Raji (cell line): Measurements from ENCODE around the gene ARSG.

Source experiments
- POLR2A ChIP-seq: IDR thresholded peaks from 2 replicates; pipeline ENCODE4 v1.6.1; 2011; ENCODE audit warnings: low read depth, low read length, control low read depth; ENCODE audit not compliant: insufficient read depth

Gene ARSG

DNA sequence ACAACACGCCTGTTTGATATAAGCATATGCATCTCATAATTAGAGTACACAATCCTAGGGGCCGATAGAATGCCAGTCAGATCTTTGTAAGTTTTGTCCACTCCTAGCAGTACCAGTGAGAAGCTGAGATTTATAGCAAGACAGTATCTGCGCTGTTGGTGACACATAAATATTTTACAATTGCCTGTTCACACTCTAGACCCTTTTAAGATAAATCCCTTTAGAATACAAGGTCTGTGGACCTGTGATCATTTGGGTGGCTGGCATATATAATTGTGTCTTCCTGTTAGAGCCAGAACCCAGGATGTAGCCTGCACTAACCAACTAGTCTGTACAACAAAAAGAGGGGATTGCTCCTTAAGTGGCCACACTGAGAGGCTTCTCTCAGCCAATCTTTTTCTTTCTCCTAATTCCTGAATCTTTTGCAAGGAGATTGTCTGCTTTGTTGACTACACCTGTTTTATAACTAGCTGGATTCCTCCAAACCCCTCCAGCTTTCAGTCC, 91.3 kb downstream of the ARSG start:
- TF ChIP-seq POLR2A = no peak

DNA sequence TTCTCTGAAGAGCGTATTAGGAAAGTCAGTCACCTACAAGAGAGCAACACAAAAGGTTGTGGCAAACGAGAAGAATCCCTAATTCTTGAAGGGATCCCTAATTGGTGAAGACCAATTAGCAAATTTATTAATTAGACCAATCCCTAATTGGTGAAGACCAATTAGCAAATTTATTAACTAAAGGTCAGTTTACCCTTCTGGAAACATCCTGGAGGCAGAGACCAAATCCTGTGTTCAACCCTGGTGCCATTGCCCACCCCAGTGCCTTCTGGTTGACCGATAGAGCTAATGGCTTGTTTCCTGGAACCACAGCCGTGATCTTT, 91.8 kb downstream of the ARSG start:
- TF ChIP-seq POLR2A = no peak

DNA sequence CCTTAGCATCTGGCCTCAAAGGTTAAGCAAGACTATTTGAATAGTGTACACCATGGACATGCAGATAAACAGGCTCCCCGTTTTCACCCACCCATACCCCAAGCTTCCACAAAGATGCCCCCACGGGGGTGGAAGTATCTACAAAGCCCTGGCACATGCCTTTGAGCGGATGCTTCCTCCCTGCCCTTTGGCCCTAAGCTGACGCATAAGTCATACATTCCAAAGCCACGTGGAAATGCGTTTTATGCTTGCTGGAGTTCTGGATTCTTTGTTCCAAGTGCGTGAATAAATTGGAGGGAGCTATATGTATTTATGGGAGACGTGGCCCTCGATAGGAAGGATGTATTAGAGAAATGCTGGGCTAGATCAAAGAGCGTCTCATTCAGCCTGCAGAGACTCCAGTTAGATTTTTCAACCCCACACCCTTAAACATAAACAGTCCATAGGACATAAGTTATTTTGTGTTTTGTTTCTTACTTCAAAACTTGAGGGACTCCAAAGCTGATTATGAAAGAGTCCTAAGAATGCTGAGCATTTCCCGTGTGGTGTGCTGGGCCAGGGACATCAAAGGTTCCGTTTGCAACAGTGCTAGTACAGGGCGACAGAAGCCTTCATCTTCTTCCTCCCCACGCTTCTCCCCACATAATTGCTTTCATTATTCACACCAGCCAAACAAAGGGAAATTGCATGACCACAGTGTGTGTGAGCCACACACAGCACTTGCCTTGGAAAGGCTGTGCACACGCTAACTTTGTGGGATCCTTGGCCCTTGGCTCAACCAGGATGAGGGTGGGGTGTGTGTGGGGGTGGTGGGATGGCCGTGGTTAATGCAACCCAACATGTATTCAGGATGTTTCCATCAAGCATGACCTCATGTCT, 92.4 kb downstream of the ARSG start:
- TF ChIP-seq POLR2A = no peak

DNA sequence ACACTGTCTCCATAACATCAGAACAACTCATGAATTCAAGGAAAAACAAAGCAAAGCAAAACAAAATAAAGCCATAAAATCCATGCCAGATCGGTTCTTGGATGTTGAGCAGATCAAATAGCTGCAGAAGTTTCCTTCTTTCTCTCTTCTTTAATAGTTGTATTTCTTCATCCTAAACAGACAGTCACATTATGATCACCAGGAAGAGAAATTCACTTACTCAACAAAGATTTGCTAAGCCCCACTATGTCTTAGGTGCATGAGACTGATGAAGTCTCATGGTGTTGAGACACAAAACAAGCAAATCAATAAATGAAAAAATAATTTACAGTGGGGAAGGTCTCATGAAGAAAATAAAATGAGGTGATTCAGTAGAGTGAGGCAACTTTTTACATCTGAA, 93.2 kb downstream of the ARSG start:
- TF ChIP-seq POLR2A = no peak

DNA sequence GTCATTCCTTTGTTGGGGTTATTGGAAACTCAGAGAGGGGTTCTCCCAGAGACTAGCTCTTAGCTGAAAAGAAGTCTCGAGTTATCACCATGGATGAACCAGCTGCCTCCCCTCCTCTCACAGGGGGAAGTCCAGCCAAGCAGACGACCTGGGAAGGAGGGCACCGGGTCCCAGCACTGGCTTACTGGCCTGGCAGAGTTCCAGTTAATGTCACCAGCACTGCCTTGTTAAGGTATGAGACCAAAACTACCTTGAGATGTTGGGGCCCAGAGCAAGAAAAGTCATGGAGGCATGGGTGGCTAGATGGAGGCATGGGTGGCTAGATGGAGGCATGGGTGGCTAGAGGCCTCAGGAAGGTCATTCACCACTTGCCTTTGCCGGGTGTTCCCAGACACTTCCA, 93.6 kb downstream of the ARSG start:
- no peak for TF ChIP-seq POLR2A

DNA sequence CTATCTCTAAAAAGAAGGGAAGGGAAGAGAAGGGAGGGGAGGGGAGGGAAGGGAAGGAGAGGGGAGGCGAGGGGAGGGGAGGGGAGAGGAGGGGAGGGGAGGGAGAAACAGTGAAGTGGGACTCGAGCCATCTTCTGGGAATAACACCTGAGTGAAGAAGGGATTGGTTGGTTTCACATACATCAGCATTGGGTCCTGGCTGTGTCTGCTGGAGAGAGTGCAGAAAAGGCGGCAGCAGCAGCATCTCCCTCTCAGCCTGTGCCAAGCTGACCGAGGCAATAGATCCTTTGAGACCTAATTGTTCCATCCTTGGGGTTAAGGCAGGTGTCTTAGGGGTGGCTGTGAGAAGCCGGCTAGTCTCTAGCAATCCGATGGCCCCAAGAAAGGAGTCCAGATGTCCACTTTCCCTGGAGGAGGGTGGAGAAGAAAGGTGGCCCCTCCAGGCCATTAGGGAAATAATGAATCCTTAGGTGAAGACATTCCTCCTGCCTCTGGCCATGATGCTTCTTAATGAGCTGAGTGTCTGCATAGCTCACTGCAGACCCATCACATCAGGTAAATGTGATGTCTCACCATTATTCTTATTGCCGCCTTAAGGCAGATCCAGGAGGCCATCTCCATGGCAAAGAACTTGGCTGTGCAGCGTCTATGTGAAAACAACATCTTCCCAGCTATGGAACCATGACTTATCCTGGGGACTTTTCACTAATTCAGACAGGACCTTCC, 94.4 kb downstream of the ARSG start:
- no peak for TF ChIP-seq POLR2A

DNA sequence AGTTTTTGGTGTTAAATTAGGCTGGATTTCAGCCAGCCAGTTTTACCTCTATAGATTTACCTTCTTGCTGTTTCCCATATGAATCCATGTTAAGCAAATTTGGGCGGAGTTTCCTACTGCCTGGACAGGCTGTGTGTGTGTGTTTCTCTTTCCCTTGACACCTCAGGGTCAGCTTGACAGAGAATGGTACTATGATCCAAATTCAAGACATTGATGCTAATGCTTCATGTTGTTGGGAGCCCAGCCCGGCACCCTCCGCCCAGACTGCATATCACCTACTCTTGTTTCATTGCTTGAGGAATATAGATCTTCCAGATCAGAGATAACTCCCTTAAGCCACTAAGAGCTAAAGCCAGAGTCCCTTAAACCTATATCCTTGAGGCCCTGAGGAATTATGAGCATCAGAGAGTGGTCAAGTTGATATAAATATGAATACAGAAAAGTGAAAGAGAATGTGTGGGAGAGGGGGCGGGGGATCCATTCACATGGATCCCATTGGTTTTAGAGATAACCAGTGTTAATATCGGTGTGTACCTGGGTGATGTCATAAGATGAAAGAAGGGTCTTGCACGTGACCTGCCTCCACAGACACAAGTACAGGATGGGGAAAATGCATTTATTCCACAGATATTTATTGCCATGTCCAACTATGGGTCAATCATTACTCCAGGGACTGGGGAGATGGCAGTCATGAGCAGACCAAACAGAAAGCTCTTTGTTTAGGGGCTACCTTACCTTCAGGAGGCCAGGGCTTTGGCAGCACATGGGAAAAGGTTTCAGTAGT, 96.3 kb downstream of the ARSG start:
- TF ChIP-seq POLR2A = no peak

DNA sequence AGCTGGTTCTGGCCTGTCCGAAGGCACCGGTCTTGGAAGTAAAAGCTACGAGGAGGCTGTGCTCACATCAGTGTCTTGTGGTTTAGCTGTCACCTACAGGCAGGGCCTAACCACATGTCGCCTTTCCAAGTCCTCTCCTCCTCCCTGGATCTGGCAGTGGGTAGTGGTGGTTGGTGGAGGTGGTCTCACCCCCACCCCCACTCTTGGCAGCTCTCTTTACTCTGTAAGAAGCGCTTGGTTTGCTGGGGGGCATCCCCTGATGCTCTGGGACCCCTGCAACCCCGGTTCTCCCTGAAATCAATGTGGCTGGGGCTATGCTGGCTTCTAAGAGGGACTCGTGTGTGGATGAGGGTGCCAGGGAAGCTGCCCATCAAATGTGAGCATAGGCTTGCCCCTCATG, 97.7 kb downstream of the ARSG start:
- no peak for TF ChIP-seq POLR2A

DNA sequence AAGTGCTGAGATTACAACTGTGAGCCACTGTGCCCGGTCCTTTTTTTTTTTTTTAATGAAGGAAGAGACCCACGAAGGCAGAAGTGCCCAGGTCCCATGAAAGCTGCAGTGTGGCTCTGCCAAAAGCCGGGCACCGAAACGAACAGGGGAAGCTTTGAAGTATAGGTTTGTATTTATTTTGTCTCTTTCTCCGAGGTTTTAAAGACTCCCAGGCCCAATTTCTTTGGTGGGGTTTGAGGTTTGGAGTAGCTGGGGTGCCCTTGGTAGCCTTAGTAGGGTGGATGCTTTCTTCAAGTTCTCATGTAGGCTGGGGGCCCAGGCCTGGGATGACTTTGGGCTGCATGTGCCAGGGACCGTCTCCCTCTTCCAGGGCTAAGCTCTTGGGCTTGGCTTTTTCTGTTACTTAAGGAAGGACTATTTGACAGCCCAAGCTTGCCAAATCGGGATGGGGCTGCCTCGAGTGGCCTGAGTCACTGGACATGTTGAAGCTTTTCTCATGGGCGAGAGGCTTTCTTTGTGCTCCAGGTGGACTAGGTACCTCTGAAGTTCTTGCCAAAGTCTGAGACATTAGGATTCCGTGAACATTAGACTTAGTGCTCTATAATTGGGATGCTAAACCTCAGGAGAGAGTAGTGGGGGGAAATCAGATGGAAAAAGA, 99.7 kb downstream of the ARSG start:
- TF ChIP-seq POLR2A = no peak

DNA sequence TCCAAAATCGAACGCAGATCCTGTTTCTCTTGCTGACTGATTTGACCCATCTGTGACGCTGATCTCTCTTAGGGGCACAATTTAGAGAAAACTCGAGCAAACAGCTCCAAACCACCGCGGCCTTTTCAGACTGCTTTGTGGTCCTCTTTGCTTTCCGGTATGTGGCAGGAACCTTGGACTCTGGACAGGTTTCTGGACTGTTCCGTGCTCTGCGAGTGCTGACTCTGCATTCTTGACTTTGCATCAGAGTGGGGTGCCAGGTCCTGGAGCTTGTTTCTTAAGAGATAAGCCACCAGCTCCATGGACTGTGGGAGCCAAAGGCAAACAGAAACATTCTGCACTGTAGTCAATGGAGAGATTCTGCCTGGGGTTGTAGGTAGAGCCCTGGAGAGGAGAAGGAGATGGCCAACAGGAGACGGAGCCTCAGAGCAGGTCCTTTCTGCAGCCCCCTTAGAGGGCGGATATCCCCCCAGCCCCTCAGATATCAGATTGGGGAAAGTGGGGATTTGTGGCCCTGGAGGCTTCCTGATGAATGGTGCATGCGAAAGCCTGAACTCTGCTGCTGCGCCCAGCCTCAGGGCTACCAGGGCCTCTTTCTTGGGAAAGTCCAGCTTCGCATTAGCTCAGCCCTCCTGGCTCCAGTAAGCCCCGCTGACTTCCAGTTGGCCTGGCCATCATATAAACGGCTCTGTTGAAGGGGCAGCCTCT, 100.4 kb downstream of the ARSG start:
- TF ChIP-seq POLR2A = no peak

DNA sequence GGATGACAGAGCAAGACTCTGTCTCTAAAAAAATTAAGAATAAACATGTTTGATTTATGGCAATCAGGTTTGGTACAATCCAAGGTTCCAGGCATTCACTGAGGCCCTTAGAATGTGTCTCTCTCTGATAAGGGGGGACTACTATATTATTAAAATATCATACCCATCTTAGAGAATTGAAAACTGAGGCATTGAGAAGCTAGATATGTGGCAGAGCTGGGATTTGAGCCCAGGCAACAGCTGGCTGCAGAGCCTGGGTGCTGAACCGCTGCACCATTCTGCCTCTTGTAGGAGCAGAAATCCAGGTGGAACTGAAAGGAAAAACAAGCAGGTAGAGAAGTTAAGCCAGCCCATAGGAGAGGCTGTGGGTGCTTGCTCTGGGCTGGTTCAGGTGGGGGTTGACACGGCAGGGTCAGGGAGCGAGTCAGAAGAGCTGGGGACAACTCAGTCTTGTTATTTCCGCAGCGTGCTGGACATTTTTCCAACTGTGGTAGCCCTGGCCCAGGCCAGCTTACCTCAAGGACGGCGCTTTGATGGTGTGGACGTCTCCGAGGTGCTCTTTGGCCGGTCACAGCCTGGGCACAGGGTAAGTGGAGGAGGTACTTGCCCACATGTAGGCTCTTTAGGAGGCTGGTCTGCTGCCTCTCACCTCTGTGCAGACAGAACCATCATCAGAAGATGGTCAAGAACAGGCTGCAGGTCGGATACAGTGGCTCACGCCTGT, 103.5 kb downstream of the ARSG start:
- TF ChIP-seq POLR2A = no peak

DNA sequence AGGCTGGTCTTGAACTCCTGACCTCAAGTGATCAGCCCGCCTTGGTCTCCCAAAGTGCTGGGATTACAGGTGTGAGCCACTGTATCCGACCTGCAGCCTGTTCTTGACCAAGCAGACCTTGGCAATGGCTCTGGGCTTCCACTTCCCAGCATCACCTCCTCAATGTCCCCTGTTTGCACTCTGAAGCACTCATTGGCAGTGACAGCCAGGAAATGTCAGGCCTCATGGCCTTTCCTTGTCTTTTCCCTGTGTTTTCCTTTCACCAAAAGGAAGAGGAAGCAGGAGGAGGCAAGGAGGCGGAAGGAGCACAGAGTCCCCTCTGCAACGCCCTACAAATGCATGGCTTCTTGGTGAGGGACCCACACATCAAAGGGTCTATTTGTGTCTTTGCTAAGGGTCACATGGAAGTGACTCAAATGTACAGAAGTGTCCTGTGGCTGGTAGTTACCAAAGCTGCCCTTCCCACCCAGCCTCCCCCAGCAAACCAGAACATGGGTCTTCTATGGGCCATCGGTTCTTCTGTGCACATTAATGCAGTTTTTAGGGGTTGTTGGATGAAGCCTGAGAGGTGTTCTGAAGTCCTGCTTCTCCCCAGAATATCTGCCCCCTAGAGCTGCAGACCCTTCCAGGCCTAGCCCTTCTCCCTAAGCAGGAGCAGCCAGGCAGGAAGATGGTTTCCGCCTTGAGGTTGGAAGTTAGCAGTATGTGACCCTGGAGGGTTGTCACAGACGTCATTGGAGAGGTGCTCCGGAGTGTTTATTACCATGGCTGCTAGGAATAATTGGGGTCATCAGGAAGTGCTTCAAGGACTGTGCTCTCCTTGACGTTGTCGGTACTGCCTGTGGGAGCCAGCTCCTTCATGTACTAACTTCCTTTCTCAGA, 105.2 kb downstream of the ARSG start:
- no peak for TF ChIP-seq POLR2A

DNA sequence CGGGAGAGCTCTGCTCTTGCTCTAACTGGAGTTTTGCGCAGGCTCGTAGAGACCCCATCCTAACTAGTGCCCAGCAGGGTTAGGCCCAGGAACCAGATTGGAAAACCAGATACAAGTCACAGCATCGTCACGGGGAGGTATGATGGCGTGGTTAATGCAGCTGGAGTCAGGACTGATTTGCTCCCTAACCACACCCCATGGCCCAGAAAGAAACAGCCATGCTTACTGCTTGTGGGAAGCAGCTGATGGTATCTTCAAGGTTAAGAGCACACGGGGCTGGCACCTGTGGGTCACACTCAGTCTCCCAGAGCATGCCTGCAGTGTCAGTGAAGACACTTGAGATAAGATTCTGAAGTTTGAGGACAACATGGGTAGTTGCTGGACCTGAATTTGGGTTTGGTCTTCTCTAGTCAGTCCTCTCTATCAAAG, 105.8 kb downstream of the ARSG start:
- TF ChIP-seq POLR2A = no peak
